ENCODE results near the gene ADCY4. TPM values are rescaled to one million over a fixed set of nuclear protein-coding genes. Genes with fewer than 3 reads are reported as not detected.
A peak's percentile ranks its signal among the peaks of the same experiment; 100 is the strongest.

Gene ADCY4
- total and polyA plus RNA-seq, 2 of the 13 experiments (the other 11 are each of a cell fraction or from before 2014, with no cell fraction given), result 0.03 TPM; not detected in 1

GRCh38 chr14:24269910-24270536 lies 64.8 kb downstream of the ADCY4 start (continued):
- no peak for TF ChIP-seq ESRRA (CRISPR knock-in tag; IDR thresholded peaks at IDR 0.05; ENCODE audit: low read depth)
- no peak for TF ChIP-seq ZNF335 (CRISPR knock-in tag; IDR thresholded peaks at IDR 0.05)
- no peak for TF ChIP-seq TGIF2 (CRISPR knock-in tag; IDR thresholded peaks at IDR 0.05)
- no peak for TF ChIP-seq ZNF383 (CRISPR knock-in tag; IDR thresholded peaks at IDR 0.05; ENCODE audit: borderline replicate concordance)
- TF ChIP-seq, protein P1, sequence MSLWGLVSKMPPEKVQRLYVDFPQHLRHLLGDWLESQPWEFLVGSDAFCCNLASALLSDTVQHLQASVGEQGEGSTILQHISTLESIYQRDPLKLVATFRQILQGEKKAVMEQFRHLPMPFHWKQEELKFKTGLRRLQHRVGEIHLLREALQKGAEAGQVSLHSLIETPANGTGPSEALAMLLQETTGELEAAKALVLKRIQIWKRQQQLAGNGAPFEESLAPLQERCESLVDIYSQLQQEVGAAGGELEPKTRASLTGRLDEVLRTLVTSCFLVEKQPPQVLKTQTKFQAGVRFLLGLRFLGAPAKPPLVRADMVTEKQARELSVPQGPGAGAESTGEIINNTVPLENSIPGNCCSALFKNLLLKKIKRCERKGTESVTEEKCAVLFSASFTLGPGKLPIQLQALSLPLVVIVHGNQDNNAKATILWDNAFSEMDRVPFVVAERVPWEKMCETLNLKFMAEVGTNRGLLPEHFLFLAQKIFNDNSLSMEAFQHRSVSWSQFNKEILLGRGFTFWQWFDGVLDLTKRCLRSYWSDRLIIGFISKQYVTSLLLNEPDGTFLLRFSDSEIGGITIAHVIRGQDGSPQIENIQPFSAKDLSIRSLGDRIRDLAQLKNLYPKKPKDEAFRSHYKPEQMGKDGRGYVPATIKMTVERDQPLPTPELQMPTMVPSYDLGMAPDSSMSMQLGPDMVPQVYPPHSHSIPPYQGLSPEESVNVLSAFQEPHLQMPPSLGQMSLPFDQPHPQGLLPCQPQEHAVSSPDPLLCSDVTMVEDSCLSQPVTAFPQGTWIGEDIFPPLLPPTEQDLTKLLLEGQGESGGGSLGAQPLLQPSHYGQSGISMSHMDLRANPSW (CRISPR knock-in tag; IDR thresholded peaks at IDR 0.05; ENCODE audit: borderline replicate concordance), result no peak
- TF ChIP-seq ZNF317 (CRISPR knock-in tag; IDR thresholded peaks at IDR 0.05), result no peak
- TF ChIP-seq BRCA1 (CRISPR knock-in tag; IDR thresholded peaks at IDR 0.05), result no peak
- TF ChIP-seq NR3C1 (CRISPR knock-in tag; IDR thresholded peaks at IDR 0.05), result no peak
- TF ChIP-seq HDAC1 (CRISPR knock-in tag; IDR thresholded peaks at IDR 0.05), result no peak
- no peak for TF ChIP-seq PREB (CRISPR knock-in tag; IDR thresholded peaks at IDR 0.05)
- TF ChIP-seq CC2D1A (CRISPR knock-in tag; IDR thresholded peaks at IDR 0.05), result no peak
- TF ChIP-seq NFATC3 (CRISPR knock-in tag; IDR thresholded peaks at IDR 0.05), result no peak
- TF ChIP-seq ZNF674 (CRISPR knock-in tag; IDR thresholded peaks at IDR 0.05; ENCODE audit: low read depth), result no peak
- TF ChIP-seq HHEX (CRISPR knock-in tag; IDR thresholded peaks at IDR 0.05), result no peak
- no peak for TF ChIP-seq SMARCE1 (IDR thresholded peaks at IDR 0.05; ENCODE audit: borderline replicate concordance)
- TF ChIP-seq ZNF788 (CRISPR knock-in tag; IDR thresholded peaks at IDR 0.05; ENCODE audit: borderline replicate concordance), result no peak
- TF ChIP-seq JUNB (CRISPR knock-in tag; IDR thresholded peaks at IDR 0.05; ENCODE audit: borderline replicate concordance), result no peak
- TF ChIP-seq ZNF891 (CRISPR knock-in tag; IDR thresholded peaks at IDR 0.05), result 0 out of 2 replicates have a peak, but pooled peaks have one; percentile 17
- TF ChIP-seq MAF1 (CRISPR knock-in tag; IDR thresholded peaks at IDR 0.05; ENCODE audit: borderline replicate concordance), result no peak
- TF ChIP-seq ATAD3A (CRISPR knock-in tag; IDR thresholded peaks at IDR 0.05), result no peak
- 0 out of 2 replicates have a peak, but pooled peaks have one; percentile 5 for TF ChIP-seq RARG (CRISPR knock-in tag; IDR thresholded peaks at IDR 0.05; ENCODE audit: low read depth)
- TF ChIP-seq HNF4A (CRISPR knock-in tag; IDR thresholded peaks at IDR 0.05), result no peak
- TF ChIP-seq ZNF703 (CRISPR knock-in tag; IDR thresholded peaks at IDR 0.05; ENCODE audit: borderline replicate concordance), result no peak
- TF ChIP-seq ZNF839 (CRISPR knock-in tag; IDR thresholded peaks at IDR 0.05; ENCODE audit: borderline replicate concordance), result no peak
- no peak for TF ChIP-seq ZNF800 (CRISPR knock-in tag; IDR thresholded peaks at IDR 0.05)

Measured in HepG2 (cell line).